Erythroblast (primary cell): Measurements from ENCODE around the gene SIGLEC9.

Experiments used
- DNase-seq, 2 experiments: peaks; one replicate each; lab custom pipeline; 2025; lab: John Stamatoyannopoulos, UW
- GATA1 ChIP-seq: IDR thresholded peaks from 2 replicates; pipeline ENCODE4 v1.6.1; 2011; ENCODE audit warnings: low read depth, mild to moderate bottlenecking, control low read depth, low read length, moderate library complexity
- POLR2A ChIP-seq: IDR thresholded peaks from 2 replicates; pipeline ENCODE4 v1.6.1; 2011; ENCODE audit warnings: mild to moderate bottlenecking, low read length

Gene SIGLEC9

DNA sequence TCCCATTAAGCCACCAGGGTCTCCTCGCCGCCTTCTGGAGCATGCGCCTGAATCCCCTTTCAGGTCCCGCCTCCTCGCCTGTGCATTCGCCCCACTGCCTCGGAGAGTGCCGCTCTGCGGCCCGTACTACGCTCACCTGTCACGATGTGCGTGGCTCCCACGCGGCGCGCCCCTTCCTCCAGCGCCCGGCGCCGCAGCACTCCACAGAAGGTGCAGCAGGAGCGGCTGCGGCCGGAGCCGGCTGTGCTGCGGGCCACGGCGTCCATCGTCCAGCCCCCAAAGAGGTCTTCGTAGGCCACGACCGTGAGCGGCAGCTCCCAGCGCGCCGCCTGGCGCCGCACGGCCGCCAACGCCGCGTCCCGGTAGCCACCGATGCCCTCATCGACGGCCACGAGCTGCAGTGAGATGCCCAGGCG, 20.8 kb upstream of the SIGLEC9 start:
- no peak for DNase-seq
- TF ChIP-seq GATA1: no peak
- no peak for TF ChIP-seq POLR2A

DNA sequence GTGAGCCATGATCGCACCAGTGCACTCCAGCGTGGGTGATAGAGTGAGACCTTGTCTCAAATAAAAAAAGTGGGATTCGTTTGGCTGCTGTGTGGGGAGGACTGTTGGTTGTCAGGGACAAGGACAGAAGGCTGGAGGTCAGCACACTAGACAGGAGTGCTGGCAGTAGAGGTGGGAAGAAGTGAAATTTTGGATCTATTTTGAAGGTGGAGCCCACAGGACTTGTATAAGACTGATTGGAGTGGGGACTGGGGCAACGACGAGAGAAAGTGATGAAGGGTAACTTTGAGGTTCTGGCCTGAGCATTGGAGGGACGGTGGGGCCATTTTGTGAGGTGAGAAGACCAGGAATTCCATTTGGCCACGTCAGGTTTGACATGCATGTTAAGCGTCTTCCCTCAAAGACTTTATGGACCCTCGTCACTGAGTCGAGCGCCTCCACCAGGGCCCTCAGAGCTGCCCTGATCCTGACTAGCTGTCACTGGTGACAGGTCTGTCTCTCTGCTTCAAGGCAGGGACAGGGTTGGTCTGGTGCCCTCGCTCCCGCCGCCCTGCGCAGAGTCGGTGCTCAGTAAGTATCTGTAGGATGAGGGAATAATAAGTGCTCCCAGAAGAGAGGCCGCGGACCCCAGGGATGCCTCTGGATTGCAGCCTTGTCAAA, 17.2 kb upstream of the SIGLEC9 start:
- TF ChIP-seq GATA1: no peak
- no peak for TF ChIP-seq POLR2A
- peak in 1 of 2 experiments; percentile 47 for DNase-seq

DNA sequence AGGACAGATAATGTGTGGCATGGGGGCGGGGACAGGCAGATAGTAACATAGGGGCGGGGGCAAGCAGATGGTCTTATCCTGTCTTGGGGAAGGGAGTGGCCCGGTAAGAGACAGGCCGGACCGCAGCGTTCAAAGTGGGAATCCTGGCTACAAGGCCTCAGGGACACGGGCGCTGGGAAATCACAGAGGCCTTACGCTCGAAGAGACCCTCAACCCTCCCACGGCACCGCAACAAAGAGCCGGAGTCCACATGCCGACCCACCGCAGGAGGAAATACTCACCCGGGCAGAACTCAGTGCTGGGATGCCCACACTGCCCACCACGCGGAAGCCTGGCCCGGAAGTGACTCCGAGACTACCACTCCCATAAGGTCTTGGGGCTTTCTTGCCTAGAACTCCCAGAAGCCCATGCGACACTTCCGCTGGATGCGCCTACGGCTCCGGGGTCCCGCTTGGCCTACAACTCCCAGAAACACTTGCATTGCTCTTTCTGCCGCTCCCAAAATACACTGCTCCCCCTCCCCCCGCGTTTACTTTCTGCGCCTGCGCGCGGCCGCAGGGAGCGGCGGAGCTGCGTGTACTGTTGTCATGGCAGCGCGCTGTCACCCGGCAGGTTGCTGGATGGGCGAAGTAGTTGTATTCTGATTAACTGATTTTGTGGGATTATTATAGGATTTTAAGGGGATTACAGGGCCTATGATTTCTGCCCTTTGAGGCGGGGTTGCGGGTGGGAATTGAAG, 16.5 kb upstream of the SIGLEC9 start, which contains the start of gene CTU1:
CTU1 (minus strand) TSS at position 344 of the 739 bp plus-strand sequence. CDS start 3,840 bp downstream, outside the sequence.
- TF ChIP-seq GATA1 (no peak), POLR2A (peak; percentile 85)
- DNase-seq: peak; percentile 99

DNA sequence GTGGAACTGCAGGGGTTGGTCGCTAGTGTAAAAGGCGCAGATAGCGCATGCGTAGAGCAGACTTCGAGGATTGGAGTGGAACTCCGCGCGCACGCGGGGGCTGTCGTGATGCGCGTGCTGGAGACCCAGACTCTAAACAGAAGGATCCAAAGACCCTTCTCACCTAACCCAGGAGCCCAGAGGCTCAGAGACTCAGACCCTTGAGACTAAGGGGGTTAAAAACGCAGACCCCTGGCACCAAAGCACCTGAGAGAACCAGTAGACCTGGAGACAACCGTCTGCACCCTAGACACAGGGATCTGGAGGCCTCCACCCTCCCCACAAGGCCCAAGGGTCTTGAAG, 15.9 kb upstream of the SIGLEC9 start:
- no peak for DNase-seq
- TF ChIP-seq POLR2A (no peak), GATA1 (no peak)

DNA sequence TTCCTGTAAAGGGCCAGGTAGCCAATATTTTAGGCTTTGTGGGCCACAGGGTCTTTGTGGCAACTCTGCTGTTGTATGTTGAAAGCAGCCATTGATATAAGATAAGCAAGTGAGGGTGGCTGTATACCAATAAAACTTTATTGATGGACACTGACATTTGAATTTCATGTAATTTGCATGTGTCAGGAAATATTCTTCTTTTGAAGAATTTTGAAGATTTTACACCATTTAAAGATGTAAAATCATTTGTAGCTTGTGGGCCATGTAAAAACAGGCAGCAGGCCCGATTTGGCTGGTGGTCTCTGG, 14.1 kb upstream of the SIGLEC9 start:
- TF ChIP-seq POLR2A (no peak), GATA1 (no peak)
- DNase-seq: no peak

DNA sequence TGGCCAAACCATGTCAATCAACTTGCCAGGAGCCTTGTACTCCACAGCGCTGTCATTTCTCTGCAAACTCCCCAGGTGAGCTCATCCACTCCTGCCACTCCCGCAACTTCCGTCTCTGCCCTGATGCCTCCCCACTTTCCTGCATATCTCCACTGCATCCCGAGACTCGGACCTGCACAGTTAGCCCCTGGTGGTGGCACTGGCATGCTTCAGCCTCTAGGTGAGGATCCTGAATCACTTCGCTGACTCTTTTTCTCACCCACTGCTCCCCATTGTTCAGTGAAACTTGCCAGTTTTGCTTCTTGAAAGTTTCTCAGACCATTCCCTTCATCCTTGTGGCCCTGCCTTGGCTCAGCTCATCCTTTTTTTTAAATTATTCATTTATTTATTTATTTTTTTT, 13.1 kb upstream of the SIGLEC9 start:
- TF ChIP-seq POLR2A: no peak
- no peak for TF ChIP-seq GATA1
- no peak for DNase-seq

DNA sequence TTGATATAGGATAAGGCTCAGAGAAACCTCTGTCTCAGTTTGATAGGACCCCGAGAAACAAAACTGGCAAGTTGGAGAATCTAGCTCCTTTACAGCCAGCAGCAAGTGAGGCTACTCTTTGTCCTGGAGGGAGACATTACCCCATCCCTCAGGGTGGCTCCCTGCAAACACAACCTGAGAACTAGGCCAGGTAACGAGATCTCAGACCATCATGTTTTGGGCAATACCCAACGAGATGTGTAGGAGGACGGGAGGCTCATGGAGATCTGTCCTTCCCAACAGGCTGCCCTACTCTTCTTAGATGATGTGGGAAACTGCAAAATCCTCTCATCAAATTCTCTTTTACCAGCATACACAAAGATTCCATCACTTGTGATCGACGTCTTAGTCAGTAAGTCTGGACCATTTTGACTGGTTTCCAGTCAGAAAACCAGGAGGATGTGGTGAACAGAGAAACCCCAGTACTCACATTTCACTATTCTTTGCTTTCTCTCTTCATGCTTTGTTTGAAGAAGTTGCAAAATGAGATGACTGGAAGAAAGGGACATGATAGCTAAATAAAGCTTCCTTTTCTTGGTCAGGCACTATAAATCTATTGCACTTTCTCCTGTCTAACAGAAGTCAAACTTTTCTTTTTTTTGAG, 10.5 kb upstream of the SIGLEC9 start:
- no peak for DNase-seq
- TF ChIP-seq POLR2A (no peak), GATA1 (no peak)

DNA sequence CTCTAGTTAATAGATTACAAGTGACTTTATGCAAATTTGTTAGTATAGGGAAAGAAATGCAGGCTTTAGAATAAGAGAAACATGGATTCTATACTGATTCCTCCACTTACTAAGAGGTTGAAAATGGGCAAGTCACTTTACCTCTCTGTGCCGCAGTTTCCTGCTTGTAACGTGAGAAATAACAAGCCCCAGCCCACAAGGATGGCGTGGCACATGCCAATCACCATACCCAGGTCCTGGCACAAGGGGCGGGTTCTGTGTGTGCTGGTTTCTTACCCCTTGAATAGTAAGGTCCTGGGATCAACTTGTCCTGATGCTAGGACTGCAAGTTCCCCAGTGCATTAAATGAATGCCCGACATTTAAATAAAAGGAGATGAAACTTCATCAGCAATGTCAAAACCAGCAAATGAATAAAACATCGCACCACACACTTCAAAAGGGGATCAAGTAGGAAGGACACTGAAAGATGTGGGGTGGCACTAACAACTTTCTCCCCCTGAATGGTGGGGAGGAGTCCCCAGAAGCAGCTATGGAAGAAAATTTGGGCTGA, 7.9 kb upstream of the SIGLEC9 start:
- DNase-seq: no peak
- TF ChIP-seq POLR2A (no peak), GATA1 (no peak)

DNA sequence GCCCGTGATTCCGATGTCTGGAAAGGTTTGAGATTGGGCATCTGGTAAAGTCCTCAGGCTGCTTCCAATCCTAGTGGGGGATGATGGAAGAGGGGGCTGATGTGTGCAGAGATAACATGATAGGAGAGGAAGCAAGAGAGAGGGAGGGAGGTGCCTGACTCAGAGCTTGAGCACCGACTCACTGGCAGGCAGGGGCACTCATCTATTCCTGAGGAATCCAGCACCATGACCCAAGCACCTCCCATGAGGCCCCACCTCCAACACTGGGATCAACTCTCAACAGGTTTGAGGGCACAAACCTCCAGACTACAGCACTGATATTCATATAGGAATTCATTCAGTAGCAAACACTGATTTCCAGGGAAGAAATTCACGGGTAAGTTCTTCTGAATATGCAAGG, 5.6 kb upstream of the SIGLEC9 start:
- TF ChIP-seq GATA1: no peak
- no peak for TF ChIP-seq POLR2A
- no peak for DNase-seq

DNA sequence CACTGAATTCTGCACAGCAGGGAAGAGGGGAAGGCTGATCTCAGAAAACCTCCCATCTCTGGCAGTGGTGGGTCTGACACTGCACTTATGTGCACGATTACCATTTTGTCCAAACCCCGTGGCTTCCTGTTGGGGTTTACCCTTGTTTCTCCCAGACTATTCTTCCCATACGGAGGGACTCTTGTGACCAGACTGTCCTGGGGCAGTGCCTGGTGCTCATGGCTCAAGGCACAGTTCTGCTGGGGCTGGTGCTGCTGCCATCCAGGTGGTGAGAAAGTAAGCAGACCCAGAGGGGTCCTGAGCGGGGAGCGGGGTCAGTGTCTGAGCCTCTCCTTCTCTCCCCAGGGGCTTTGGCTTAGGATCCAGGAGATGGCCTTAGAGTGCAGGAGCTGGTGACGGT, 5.1 kb upstream of the SIGLEC9 start:
- TF ChIP-seq POLR2A (no peak), GATA1 (no peak)
- no peak for DNase-seq

DNA sequence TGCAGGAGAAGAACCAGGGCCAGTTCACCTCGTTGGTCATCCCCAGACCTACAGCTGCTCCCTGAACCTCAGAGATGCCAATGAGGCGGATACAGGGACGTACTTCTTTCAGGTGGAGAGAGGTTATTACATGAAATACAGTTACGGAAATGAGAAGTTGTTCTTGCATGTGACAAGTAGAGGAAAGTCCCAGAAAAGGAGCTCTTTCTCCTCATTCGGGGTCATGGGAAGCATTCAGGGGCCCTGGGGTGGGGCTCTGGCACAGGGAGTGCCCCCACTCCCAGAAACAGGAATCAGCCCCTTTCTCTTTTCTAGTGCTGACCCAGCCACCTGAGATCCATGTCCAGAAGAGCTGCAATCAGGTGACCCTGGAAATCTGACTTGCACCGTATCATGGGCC, 4.5 kb upstream of the SIGLEC9 start:
- TF ChIP-seq POLR2A: no peak
- no peak for TF ChIP-seq GATA1
- no peak for DNase-seq

DNA sequence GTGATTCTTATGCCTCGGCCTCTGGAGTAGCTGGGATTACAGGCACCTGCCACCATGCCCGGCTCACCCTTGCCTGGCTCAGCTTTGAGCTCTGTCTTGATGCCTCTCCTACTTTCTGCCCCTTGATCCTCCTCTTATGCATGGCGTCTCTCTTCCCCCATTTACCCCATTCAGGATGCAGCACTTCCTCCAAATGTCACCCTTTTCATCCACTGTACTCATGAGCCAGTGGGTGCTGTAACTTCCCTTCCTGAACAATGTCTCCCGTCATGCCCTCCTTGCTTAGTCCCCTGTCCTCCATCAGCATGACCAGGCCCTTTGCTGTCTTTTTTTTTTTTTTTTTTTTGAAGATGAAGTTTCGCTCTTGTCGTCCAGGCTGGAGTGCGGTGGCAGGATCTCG, 3.4 kb upstream of the SIGLEC9 start:
- DNase-seq: no peak
- TF ChIP-seq POLR2A: no peak
- TF ChIP-seq GATA1: no peak

DNA sequence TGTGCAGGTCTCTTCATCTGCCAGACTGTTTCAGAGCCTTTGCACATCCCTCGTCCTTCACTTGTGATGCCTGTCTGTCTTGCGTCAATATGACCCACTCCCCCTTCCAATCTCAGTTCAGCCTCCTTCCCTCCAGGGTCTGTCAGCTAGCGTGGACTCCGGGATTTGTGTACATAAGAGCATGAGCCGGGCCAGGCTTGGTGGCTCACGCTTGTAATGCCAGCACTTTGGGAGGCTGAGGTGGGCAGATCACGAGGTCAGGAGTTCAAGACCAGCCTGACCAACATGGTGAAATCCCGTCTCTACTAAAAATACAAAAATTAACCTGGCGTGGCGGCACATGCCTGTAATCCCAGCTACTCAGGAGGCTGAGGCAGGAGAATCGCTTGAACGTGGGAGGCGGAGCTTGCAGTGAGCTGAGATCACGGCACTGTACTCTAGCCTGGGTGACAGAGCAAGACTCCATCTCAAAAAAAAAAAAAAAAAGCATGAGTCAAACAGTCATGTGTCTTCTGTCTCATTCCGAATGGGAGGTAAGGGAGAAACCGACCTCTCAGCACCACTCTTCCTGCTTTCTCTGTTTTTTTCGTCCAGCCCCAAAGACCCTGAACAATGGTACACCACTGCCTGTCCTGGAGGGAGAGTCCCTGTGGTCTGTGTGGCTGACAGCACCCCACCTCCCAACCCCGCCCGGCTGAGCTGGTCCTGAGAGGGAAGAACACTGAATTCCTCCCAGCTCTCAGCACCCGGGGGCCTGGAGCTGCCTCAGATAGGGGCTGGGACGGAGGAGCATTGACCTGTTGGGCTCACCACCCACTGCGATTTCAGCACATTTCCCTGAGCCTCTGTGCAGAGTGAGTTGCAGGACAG, 2.4 kb upstream of the SIGLEC9 start:
- TF ChIP-seq POLR2A (no peak), GATA1 (no peak)
- DNase-seq: no peak

DNA sequence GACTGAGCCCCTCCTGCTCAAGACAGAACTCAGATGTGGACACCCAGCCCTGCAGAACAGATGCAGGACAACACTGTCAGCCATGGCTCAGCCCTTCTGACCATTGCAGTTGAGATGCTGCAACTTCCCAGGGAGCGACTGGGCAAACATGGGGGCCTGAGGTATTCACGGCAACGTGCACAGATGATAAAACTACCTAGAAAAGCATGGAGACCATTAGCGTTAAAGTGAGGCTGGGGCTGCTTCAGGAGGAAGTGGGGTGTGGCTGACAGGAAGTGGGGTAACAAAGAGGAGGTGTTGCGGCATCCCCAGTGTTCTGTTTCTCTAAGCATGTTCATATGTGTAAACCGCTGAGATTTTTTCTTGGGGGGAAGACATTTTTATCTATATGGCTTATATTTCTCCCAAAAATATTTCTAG, 1.3 kb upstream of the SIGLEC9 start:
- TF ChIP-seq GATA1 (no peak), POLR2A (no peak)
- DNase-seq: no peak
